Osteocyte (in vitro differentiated cells): ENCODE results near the gene MSANTD1. TPM values are rescaled to one million over a fixed set of nuclear protein-coding genes. Genes with fewer than 3 reads are reported as not detected.

ENCODE experiments used
- DNase-seq: peaks from one replicate; pipeline ENCODE4 v3.0.0; 2021; ENCODE audit warnings: mixed read lengths; ENCODE audit not compliant: unreplicated experiment; ENCODE audit errors: extremely low spot score
- H3K27ac Mint-ChIP-seq: one replicate; pipeline ENCODE4 v1.8.0; 2021; ENCODE audit warnings: mild to moderate bottlenecking, mixed read lengths; ENCODE audit not compliant: unreplicated experiment
- H3K27me3 Mint-ChIP-seq: one replicate; pipeline ENCODE4 v1.8.0; 2021; ENCODE audit warnings: mixed read lengths; ENCODE audit not compliant: unreplicated experiment
- H3K36me3 Mint-ChIP-seq: one replicate; pipeline ENCODE4 v1.8.0; 2021; ENCODE audit warnings: mixed read lengths; ENCODE audit not compliant: unreplicated experiment
- H3K4me1 Mint-ChIP-seq: one replicate; pipeline ENCODE4 v1.8.0; 2021; ENCODE audit warnings: mixed read lengths; ENCODE audit not compliant: unreplicated experiment
- H3K4me3 Mint-ChIP-seq: one replicate; pipeline ENCODE4 v1.8.0; 2021; ENCODE audit warnings: mild to moderate bottlenecking, moderate library complexity, mixed read lengths; ENCODE audit not compliant: unreplicated experiment
- H3K9me3 Mint-ChIP-seq: one replicate; pipeline ENCODE4 v1.8.0; 2021; ENCODE audit warnings: mixed read lengths; ENCODE audit not compliant: unreplicated experiment
- total RNA-seq: library from RNA; stranded (reverse); gene quantifications from 2 replicates; pipeline ENCODE4 v1.2.1, GENCODE V29; 2021
- TF ChIP-seq, protein P1 (sequence below): fragments of 200-600 bp; sonication (generic); IDR thresholded peaks from 2 replicates; pipeline ENCODE4 v1.5.0; 2021; ENCODE audit warnings: antibody characterized with exemption, mild to moderate bottlenecking, moderate library complexity

The MSANTD1 gene
- total RNA-seq, 1 donor from 2014 or later = 0.83 TPM

DNA sequence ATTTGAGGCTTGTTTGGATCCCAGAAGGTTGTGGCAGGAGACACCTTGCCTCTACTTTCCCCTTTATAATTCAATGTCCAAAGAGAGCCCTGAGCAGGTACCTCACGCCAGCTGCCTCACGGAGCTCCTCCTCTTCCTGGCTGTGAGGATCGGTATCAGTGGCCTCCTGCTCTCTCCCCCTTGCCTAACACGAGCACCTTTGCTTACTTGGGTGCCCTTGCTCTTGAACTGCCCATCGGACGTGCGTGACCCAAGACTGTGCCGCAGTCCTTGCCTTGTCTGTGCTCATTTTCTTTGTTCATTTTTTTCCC is 27.8 kb upstream of the MSANTD1 start:
- no peak for DNase-seq
- H3K27ac Mint-ChIP-seq = no peak overlapping the region
- no peaks in the 10 kb centered on the region for H3K9me3 Mint-ChIP-seq
- no peak overlapping the region for H3K4me3 Mint-ChIP-seq
- H3K27me3 Mint-ChIP-seq = no peaks in the 10 kb centered on the region
- H3K4me1 Mint-ChIP-seq = no peaks in the 10 kb centered on the region
- TF ChIP-seq, protein P1, sequence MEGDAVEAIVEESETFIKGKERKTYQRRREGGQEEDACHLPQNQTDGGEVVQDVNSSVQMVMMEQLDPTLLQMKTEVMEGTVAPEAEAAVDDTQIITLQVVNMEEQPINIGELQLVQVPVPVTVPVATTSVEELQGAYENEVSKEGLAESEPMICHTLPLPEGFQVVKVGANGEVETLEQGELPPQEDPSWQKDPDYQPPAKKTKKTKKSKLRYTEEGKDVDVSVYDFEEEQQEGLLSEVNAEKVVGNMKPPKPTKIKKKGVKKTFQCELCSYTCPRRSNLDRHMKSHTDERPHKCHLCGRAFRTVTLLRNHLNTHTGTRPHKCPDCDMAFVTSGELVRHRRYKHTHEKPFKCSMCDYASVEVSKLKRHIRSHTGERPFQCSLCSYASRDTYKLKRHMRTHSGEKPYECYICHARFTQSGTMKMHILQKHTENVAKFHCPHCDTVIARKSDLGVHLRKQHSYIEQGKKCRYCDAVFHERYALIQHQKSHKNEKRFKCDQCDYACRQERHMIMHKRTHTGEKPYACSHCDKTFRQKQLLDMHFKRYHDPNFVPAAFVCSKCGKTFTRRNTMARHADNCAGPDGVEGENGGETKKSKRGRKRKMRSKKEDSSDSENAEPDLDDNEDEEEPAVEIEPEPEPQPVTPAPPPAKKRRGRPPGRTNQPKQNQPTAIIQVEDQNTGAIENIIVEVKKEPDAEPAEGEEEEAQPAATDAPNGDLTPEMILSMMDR = no peak
- peaks cover 39% of the 10 kb centered on the region for H3K36me3 Mint-ChIP-seq

DNA sequence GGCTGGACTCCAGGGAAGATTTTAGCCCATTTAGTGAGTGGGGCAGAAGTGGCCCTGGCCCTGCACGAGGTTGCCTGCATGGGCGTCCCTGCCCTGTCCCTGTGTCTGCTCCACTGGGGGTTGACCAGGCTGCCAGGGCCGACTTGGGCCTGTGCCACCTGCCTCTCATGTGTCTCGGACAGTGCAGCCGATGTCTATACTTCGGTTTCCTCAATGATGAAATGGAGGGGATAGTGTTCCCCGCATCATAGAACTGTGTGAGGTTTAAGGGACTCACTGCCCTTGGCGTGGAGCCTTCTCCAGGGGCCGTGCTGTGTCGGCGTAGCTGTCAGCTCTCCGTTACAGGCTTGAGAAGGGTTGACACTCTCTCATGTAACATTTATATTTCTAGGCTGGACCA is 27.0 kb upstream of the MSANTD1 start:
- no peaks in the 10 kb centered on the region for H3K4me1 Mint-ChIP-seq
- peaks cover 38% of the 10 kb centered on the region for H3K36me3 Mint-ChIP-seq
- no peak for DNase-seq
- no peaks in the 10 kb centered on the region for H3K9me3 Mint-ChIP-seq
- no peaks in the 10 kb centered on the region for H3K27me3 Mint-ChIP-seq
- H3K4me3 Mint-ChIP-seq = no peak overlapping the region
- TF ChIP-seq, protein P1 = no peak
- H3K27ac Mint-ChIP-seq = no peak overlapping the region

DNA sequence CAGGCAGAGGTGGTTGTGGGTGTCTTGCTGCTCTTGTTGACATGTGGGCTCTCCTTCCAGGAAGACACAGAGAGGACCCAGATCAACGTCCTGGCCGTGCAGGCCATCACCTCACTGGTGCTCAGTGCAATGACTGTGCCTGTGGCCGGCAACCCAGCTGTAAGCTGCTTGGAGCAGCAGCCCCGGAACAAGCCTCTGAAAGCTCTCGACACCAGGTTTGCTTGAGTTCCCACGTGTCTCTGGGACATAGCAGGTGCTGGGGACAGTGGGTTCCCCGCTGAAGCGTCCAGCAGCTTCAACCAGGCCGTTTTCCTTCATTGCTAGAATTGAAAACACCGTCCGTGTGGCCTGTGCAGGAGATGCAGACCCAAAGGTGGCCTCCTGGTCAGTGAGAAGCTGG is 25.6 kb upstream of the MSANTD1 start:
- DNase-seq = no peak
- Mint-ChIP-seq H3K27me3 (no peaks in the 10 kb centered on the region), H3K4me3 (no peak overlapping the region), H3K36me3 (peaks cover 35% of the 10 kb centered on the region), H3K27ac (no peak overlapping the region), H3K4me1 (no peaks in the 10 kb centered on the region), H3K9me3 (no peaks in the 10 kb centered on the region)
- TF ChIP-seq, protein P1 = no peak

DNA sequence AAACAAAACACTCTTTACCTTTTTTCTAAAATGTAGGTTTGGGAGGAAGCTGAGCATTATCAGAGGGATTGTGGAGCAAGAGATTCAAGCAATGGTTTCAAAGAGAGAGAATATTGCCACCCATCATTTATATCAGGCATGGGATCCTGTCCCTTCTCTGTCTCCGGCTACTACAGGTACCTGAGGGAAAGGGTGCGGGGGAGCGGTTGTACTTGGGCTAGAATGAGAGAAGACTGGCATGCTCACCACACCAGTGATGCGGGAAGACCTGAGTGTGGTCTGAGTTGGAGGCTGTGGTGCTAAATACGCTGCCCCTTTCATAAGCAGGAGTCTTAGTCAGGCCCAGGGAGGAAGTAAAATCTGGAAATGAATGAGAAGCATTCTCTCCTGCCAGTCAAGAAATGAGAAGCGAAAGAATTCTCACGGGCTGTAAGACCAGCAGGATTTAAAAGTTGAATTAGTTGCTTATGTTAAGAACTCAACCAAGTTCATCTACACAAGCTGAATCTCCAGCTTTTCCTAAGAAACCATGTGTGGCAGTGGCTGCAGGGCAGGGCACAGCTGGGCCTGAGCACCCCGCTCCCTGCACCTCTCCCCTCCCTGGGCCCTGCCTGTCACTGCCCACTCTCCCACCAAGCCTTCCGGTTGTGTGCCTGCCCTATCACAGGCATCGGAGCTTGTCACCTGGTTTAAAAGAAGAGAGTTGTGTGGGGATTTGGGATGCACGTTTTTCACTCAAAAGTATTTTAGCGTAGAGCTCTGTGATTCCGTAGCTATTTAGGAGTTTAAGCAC is 24.8 kb upstream of the MSANTD1 start:
- Mint-ChIP-seq H3K36me3 (peaks cover 37% of the 10 kb centered on the region), H3K9me3 (no peaks in the 10 kb centered on the region), H3K4me3 (no peak overlapping the region), H3K27me3 (no peaks in the 10 kb centered on the region), H3K27ac (no peak overlapping the region), H3K4me1 (no peaks in the 10 kb centered on the region)
- DNase-seq = no peak
- TF ChIP-seq, protein P1 = no peak

DNA sequence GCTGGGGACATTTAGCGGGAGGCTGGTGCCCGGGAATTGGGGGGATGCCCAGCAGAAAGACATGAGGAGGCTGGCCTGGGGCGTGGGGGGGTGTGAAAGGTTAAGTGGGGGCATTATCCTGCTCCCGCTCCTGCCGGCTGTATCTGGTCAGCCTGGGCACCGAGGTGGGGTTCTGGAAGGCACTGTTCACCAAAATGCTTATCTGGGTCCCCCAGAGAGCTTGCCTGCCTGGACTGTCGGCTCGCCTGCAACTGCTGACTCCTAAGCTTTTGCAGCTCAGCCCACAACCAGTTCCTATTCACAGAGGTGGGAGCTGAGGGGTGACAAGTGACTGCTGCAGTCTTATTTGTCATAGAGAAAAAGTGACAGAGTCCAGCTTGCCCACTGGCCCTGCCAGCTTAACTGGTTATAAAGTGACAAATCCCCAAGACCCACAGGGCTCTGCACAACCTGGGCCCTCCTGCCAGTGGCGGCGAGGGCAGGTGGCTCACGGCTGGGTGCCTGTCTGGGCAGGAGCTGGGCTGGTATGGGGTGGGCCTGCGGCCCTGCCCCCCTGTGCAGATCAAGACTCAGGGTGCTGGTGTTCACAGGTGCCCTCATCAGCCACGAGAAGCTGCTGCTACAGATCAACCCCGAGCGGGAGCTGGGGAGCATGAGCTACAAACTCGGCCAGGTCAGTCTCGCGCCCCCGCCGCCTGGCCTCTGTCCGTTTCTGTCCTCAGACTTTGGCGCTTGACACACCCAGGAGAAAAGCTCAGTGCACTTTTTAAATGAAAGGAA is 23.7 kb upstream of the MSANTD1 start:
- no peaks in the 10 kb centered on the region for H3K4me1 Mint-ChIP-seq
- TF ChIP-seq, protein P1 = no peak
- no peaks in the 10 kb centered on the region for H3K9me3 Mint-ChIP-seq
- no peaks in the 10 kb centered on the region for H3K27me3 Mint-ChIP-seq
- H3K27ac Mint-ChIP-seq = no peak overlapping the region
- no peak overlapping the region for H3K4me3 Mint-ChIP-seq
- peaks cover 46% of the 10 kb centered on the region for H3K36me3 Mint-ChIP-seq
- DNase-seq = no peak
